HCT116 (cell line): ENCODE measurements around the gene ZNF775. TPM values are rescaled to one million over a fixed set of nuclear protein-coding genes. Genes with fewer than 3 reads are reported as not detected.

Experiments
- ATAC-seq: fragments of 200-7000 bp; cut with Tn5 transposase; 2 replicates; pipeline ENCODE4 v1.9.1; 2020; ENCODE audit warnings: mild to moderate bottlenecking, moderate library complexity
- BruUV-seq: library from RNA; stranded (reverse); fragments of 400-500 nt; replicated peaks from 2 replicates; lab custom pipeline; 2021; lab: Mats Ljungman, UMichigan
- CTCF ChIA-PET: fragments of 300-600 bp; sonication (Branson Sonifier 250); formaldehyde crosslinking; loops from one replicate; lab custom pipeline; 2021; ENCODE audit warnings: antibody characterized with exemption; lab: Charles Lee
- POLR2A ChIA-PET: fragments of 300-600, 350-600 bp; sonication (Branson Sonifier 250); formaldehyde crosslinking; loops from one replicate; lab custom pipeline; 2021; ENCODE audit warnings: antibody characterized with exemption; lab: Charles Lee
- RAD21 ChIA-PET, 2 experiments: fragments of 300-600 bp; sonication (Branson Sonifier 250); formaldehyde crosslinking; loops; one replicate each; lab custom pipeline; 2023; ENCODE audit warnings: low total read pairs in 2 of 2; ENCODE audit not compliant: uncharacterized antibody in 2 of 2, unreplicated experiment in 2 of 2, low non-redundant PET in 1 of 2; lab: Charles Lee
- DNase-seq: peaks from one replicate; pipeline ENCODE4 v3.0.0-alpha.2; 2010; ENCODE audit warnings: low read depth, low spot score
- H2AFZ ChIP-seq: fragments of 200-600 bp; shearing (Covaris generic), sonication (generic); 2 replicates; pipeline ENCODE4 v1.6.1; 2017; ENCODE audit warnings: low read depth, mixed run types, mixed read lengths, antibody characterized with exemption, low read length; ENCODE audit not compliant: poor library complexity, severe bottlenecking
- H3K27ac ChIP-seq: 2 replicates; pipeline ENCODE4 v1.5.1; 2012; ENCODE audit warnings: low read depth, low read length
- H3K27me3 ChIP-seq: fragments of 200-600 bp; sonication (generic); 2 replicates; pipeline ENCODE4 v1.6.1; 2016; ENCODE audit warnings: mixed run types, low read length, mixed read lengths; ENCODE audit not compliant: insufficient read depth
- H3K36me3 ChIP-seq, 2 experiments: fragments of 200-500 bp in 1 of 2; fragments of 200-600 bp in 1 of 2; sonication (Bioruptor generic) in 1 of 2; sonication (generic) in 1 of 2; 2 replicates each; pipeline versions ENCODE4 v1.5.1 to v1.6.1; 2014 to 2016; ENCODE audit warnings: low read length in 2 of 2, inconsistent platforms in 1 of 2, mixed read lengths in 1 of 2, mixed run types in 1 of 2; ENCODE audit not compliant: insufficient read depth in 2 of 2, control insufficient read depth in 1 of 2
- H3K4me1 ChIP-seq, 2 experiments: fragments of 200-600 bp in 1 of 2; sonication (generic) in 1 of 2; 2 replicates each; pipeline versions ENCODE4 v1.5.1 to v1.6.1; 2012 to 2017; ENCODE audit warnings: low read length in 2 of 2, inconsistent platforms in 1 of 2, mild to moderate bottlenecking in 1 of 2, mixed read lengths in 1 of 2, mixed run types in 1 of 2, moderate library complexity in 1 of 2; ENCODE audit not compliant: insufficient read depth in 2 of 2, control insufficient read depth in 1 of 2
- H3K4me2 ChIP-seq: fragments of 200-600 bp; sonication (generic); 2 replicates; pipeline ENCODE4 v1.6.1; 2017; ENCODE audit warnings: mixed run types, low read length, mixed read lengths
- H3K4me3 ChIP-seq, 2 experiments: fragments of 200-600 bp in 1 of 2; sonication (generic) in 1 of 2; replicated peaks in 1 of 2; 2 replicates each; pipeline ENCODE4 v1.5.1; 2011 to 2016; ENCODE audit warnings: low read length in 2 of 2, control low read depth in 1 of 2, low read depth in 1 of 2, mild to moderate bottlenecking in 1 of 2, mixed read lengths in 1 of 2, mixed run types in 1 of 2
- H3K79me2 ChIP-seq: fragments of 200-600 bp; sonication (generic); 2 replicates; pipeline ENCODE4 v1.6.1; 2017; ENCODE audit warnings: mild to moderate bottlenecking, mixed run types, low read length, moderate library complexity, mixed read lengths; ENCODE audit not compliant: insufficient read depth
- H3K9ac ChIP-seq: fragments of 200-600 bp; sonication (generic); 2 replicates; pipeline ENCODE4 v1.6.1; 2016; ENCODE audit warnings: low read length, mixed read lengths
- H3K9me2 ChIP-seq: fragments of 200-600 bp; sonication (generic), shearing (Covaris generic); 2 replicates; pipeline ENCODE4 v1.6.1; 2017; ENCODE audit warnings: mixed run types, mild to moderate bottlenecking, moderate library complexity; ENCODE audit not compliant: insufficient read depth
- H3K9me3 ChIP-seq, 2 experiments: fragments of 200-500 bp in 1 of 2; fragments of 200-600 bp in 1 of 2; sonication (Bioruptor generic) in 1 of 2; sonication (generic) in 1 of 2; 2 replicates each; pipeline ENCODE4 v1.6.1; 2014 to 2017; ENCODE audit warnings: low read length in 2 of 2, mixed read lengths in 2 of 2, inconsistent platforms in 1 of 2, low read depth in 1 of 2, mild to moderate bottlenecking in 1 of 2, mixed run types in 1 of 2, moderate library complexity in 1 of 2; ENCODE audit not compliant: control insufficient read depth in 1 of 2, insufficient read depth in 1 of 2
- H4K20me1 ChIP-seq: fragments of 200-600 bp; sonication (generic), shearing (Covaris generic); 2 replicates; pipeline ENCODE4 v1.6.1; 2017; ENCODE audit warnings: mixed run types, mild to moderate bottlenecking, moderate library complexity; ENCODE audit not compliant: insufficient read depth
- ATF3 ChIP-seq: IDR thresholded peaks from 2 replicates; pipeline ENCODE4 v1.6.1; 2012
- CEBPB ChIP-seq: IDR thresholded peaks from 2 replicates; pipeline ENCODE4 v1.6.1; 2012; ENCODE audit warnings: low read depth
- EGR1 ChIP-seq: IDR thresholded peaks from 2 replicates; pipeline ENCODE4 v1.6.1; 2012; ENCODE audit warnings: low read depth
- ELF1 ChIP-seq: IDR thresholded peaks from 2 replicates; pipeline ENCODE4 v1.6.1; 2012; ENCODE audit warnings: low read depth, borderline replicate concordance
- FOSL1 ChIP-seq: IDR thresholded peaks from 2 replicates; pipeline ENCODE4 v1.6.1; 2012; ENCODE audit warnings: low read depth
- JUND ChIP-seq: IDR thresholded peaks from 2 replicates; pipeline ENCODE4 v1.6.1; 2012
- POLR2A ChIP-seq: IDR thresholded peaks from 2 replicates; pipeline ENCODE4 v1.7.0; 2011; ENCODE audit warnings: borderline replicate concordance; ENCODE audit not compliant: insufficient read depth, insufficient read length; ENCODE audit errors: extremely low read depth
- POLR2AphosphoS5 ChIP-seq: IDR thresholded peaks from 2 replicates; pipeline ENCODE4 v1.6.1; 2011; ENCODE audit warnings: mild to moderate bottlenecking, low read depth, low read length, moderate library complexity
- RAD21 ChIP-seq: IDR thresholded peaks from 2 replicates; pipeline ENCODE4 v1.6.1; 2012; ENCODE audit warnings: low read depth, mild to moderate bottlenecking
- REST ChIP-seq: IDR thresholded peaks from 2 replicates; pipeline ENCODE4 v1.6.1; 2012; ENCODE audit warnings: low read depth
- SIN3A ChIP-seq: IDR thresholded peaks from 2 replicates; pipeline ENCODE4 v1.6.1; 2012; ENCODE audit warnings: low read depth
- SRF ChIP-seq: IDR thresholded peaks from 2 replicates; pipeline ENCODE4 v1.6.1; 2012; ENCODE audit warnings: low read depth
- TCF7L2 ChIP-seq: IDR thresholded peaks from 2 replicates; pipeline ENCODE4 v1.7.0; 2011; ENCODE audit warnings: borderline replicate concordance, inconsistent platforms; ENCODE audit not compliant: insufficient read depth, insufficient read length; ENCODE audit errors: extremely low read depth
- YY1 ChIP-seq: IDR thresholded peaks from 2 replicates; pipeline ENCODE4 v1.6.1; 2011; ENCODE audit warnings: low read length, low read depth, moderate library complexity, mild to moderate bottlenecking; ENCODE audit not compliant: insufficient replicate concordance; ENCODE audit errors: extremely low read depth
- ZFX ChIP-seq: fragments of 450-650 bp; IDR thresholded peaks from 2 replicates; pipeline ENCODE4 v1.6.1; 2017
- ZNF274 ChIP-seq: fragments of 200-500 bp; sonication (Bioruptor generic); IDR thresholded peaks from 2 replicates; pipeline ENCODE4 v1.6.1; 2014; ENCODE audit warnings: mild to moderate bottlenecking, low read depth, low read length, inconsistent platforms
- intact Hi-C: fragments of 100-400 bp; cut with micrococcal nuclease; formaldehyde crosslinking; loops from 2 replicates; pipeline ENCODE4 v1.10.0; 2022
- total RNA-seq: library from RNA; stranded (reverse); gene quantifications from one replicate; pipeline ENCODE4 v1.2.1, GENCODE V29; 2021; ENCODE audit not compliant: unreplicated experiment

ZNF775 gene
- total RNA-seq, 1 experiment from 2014 or later: 4.5 TPM

- Histone ChIP-seq H3K9ac (no peak overlapping the region), H4K20me1 (no peaks in the 10 kb centered on the region), H3K27me3 (no peaks in the 10 kb centered on the region), H3K27ac (no peak overlapping the region), H3K9me3 (no peaks in the 10 kb centered on the region), H3K4me2 (no peak overlapping the region), H3K36me3 (no peaks in the 10 kb centered on the region), H3K79me2 (no peaks in the 10 kb centered on the region; the same call in 1 of the 2 replicates), H2AFZ (no peak overlapping the region), H3K9me2 (no peaks in the 10 kb centered on the region), H3K4me3 (no peak overlapping the region), H3K4me1 (peaks cover 15 to 24% of the 10 kb centered on the region in 2 experiments)
- ChIA-PET CTCF (no interaction called here), POLR2A (interaction anchor here (0.6 kb wide), 1 partner anchor 17 kb away, joined by 3 read pairs; no protein-coding TSS in a partner anchor), RAD21 (no interaction called here)
- no peak for DNase-seq
- BruUV-seq: no TSS peak
- no peak for TF ChIP-seq ZNF274
- TF ChIP-seq CEBPB: no peak
- no peak for TF ChIP-seq EGR1
- no peak for TF ChIP-seq YY1
- TF ChIP-seq REST: no peak
- TF ChIP-seq POLR2AphosphoS5: no peak
- TF ChIP-seq ZFX: no peak
- TF ChIP-seq RAD21: no peak
- TF ChIP-seq ELF1: no peak
- TF ChIP-seq JUND: no peak
- TF ChIP-seq ATF3: no peak
- TF ChIP-seq TCF7L2: no peak
- TF ChIP-seq SRF: no peak
- TF ChIP-seq SIN3A: no peak
- TF ChIP-seq FOSL1: no peak
- no peak for TF ChIP-seq POLR2A
- intact Hi-C loops: no loop called here
- ATAC-seq: no peak
Measured at GRCh38 chr7:150381785-150382122, 2.6 kb downstream of the ZNF775 start.
